Stimulated activated CD4-positive, alpha-beta T cell treated with anti-CD3 and anti-CD28 coated beads, Interleukin-15, amount 100 ng/mL, for 48 hours (primary cell): ENCODE data around the gene ST7.

Experiments
- DNase-seq, 2 donors: peaks; one replicate each; pipeline ENCODE4 v3.0.0-alpha.2; 2020; ENCODE audit warnings: low read depth in 2 of 2

Gene ST7

GRCh38 chr7:117154721-117155120 lies 201.4 kb downstream of the ST7 start:
- no peak for DNase-seq

GRCh38 chr7:117155694-117156093 lies 202.4 kb downstream of the ST7 start:
- no peak for DNase-seq

- no peak for DNase-seq
Observed at GRCh38 chr7:117157241-117158209, 204.2 kb downstream of the ST7 start.

- no peak for DNase-seq
Observed at GRCh38 chr7:117158941-117159697, 205.8 kb downstream of the ST7 start.

GRCh38 chr7:117163101-117163500 lies 209.8 kb downstream of the ST7 start:
- no peak for DNase-seq

GRCh38 chr7:117164620-117165019 lies 211.3 kb downstream of the ST7 start:
- DNase-seq: no peak

GRCh38 chr7:117165656-117166055 lies 212.4 kb downstream of the ST7 start:
- DNase-seq: no peak

- DNase-seq: no peak
Observed at GRCh38 chr7:117169907-117170306, 216.6 kb downstream of the ST7 start.

- no peak for DNase-seq
Observed at GRCh38 chr7:117171106-117171505, 217.8 kb downstream of the ST7 start.

- no peak for DNase-seq
Observed at GRCh38 chr7:117172283-117172682, 219.0 kb downstream of the ST7 start.

- no peak for DNase-seq
Observed at GRCh38 chr7:117173035-117173770, 219.9 kb downstream of the ST7 start.

- no peak for DNase-seq
Observed at GRCh38 chr7:117176206-117176605, 222.9 kb downstream of the ST7 start.

GRCh38 chr7:117178600-117178999 lies 225.3 kb downstream of the ST7 start:
- no peak for DNase-seq

GRCh38 chr7:117179701-117180100 lies 226.4 kb downstream of the ST7 start:
- no peak for DNase-seq

- no peak for DNase-seq
Observed at GRCh38 chr7:117183729-117184128, 230.4 kb downstream of the ST7 start.

- no peak for DNase-seq
Observed at GRCh38 chr7:117184367-117184766, 231.1 kb downstream of the ST7 start.

- DNase-seq: no peak
Observed at GRCh38 chr7:117185124-117185523, 231.8 kb downstream of the ST7 start.

- DNase-seq: no peak
Observed at GRCh38 chr7:117186218-117187010, 233.1 kb downstream of the ST7 start.

GRCh38 chr7:117188376-117188775 lies 235.1 kb downstream of the ST7 start:
- DNase-seq: no peak

- DNase-seq: no peak
Observed at GRCh38 chr7:117188949-117189592, 235.8 kb downstream of the ST7 start.

- no peak for DNase-seq
Observed at GRCh38 chr7:117190104-117190503, 236.8 kb downstream of the ST7 start.
